Activated CD4-positive, alpha-beta T cell treated with anti-CD3 and anti-CD28 coated beads for 48 hours (primary cell): ENCODE measurements around the gene BTN3A1.
A peak's percentile ranks its signal among the peaks of the same experiment; 100 is the strongest.
"Not testable (repeated sequence)": the region's sequence is repeated elsewhere in the genome, so short reads cannot be mapped to it uniquely, and the experiment has no call there.

Experiments
- DNase-seq: peaks from one replicate; pipeline ENCODE4 v3.0.0-alpha.2; 2020

The BTN3A1 gene

GRCh38 chr6:26401987-26402658, at the start of gene BTN3A1:
Gene BTN3A1, plus strand, starts transcription at chr6:26402275. Its CDS starts 3,289 bp downstream, at chr6:26405564.
- DNase-seq: peak; percentile 80

- DNase-seq: no peak
Observed at GRCh38 chr6:26352315-26352714, 49.8 kb upstream of the BTN3A1 start.

- DNase-seq: no peak
Observed at GRCh38 chr6:26354162-26354561, 47.9 kb upstream of the BTN3A1 start.

GRCh38 chr6:26355366-26355765, 46.7 kb upstream of the BTN3A1 start:
- no peak for DNase-seq

GRCh38 chr6:26357543-26357942, 44.5 kb upstream of the BTN3A1 start:
- not testable (repeated sequence) for DNase-seq

- DNase-seq: no peak
Observed at GRCh38 chr6:26358511-26358981, 43.5 kb upstream of the BTN3A1 start.

GRCh38 chr6:26359765-26360164, 42.3 kb upstream of the BTN3A1 start:
- DNase-seq: no peak

- DNase-seq: no peak
Observed at GRCh38 chr6:26360451-26361416, 41.3 kb upstream of the BTN3A1 start.

- DNase-seq: no peak
Observed at GRCh38 chr6:26361544-26361943, 40.5 kb upstream of the BTN3A1 start.

GRCh38 chr6:26362093-26362835, 39.8 kb upstream of the BTN3A1 start:
- DNase-seq: no peak

GRCh38 chr6:26362836-26363220, 39.2 kb upstream of the BTN3A1 start:
- no peak for DNase-seq

GRCh38 chr6:26363882-26364701, 38.0 kb upstream of the BTN3A1 start:
- no peak for DNase-seq

- DNase-seq: no peak
Observed at GRCh38 chr6:26365633-26365995, 36.5 kb upstream of the BTN3A1 start.

GRCh38 chr6:26366504-26366903, 35.6 kb upstream of the BTN3A1 start:
- DNase-seq: no peak

- no peak for DNase-seq
Observed at GRCh38 chr6:26367114-26367513, 35.0 kb upstream of the BTN3A1 start.

GRCh38 chr6:26371813-26372212, 30.3 kb upstream of the BTN3A1 start:
- DNase-seq: not testable (repeated sequence)

- no peak for DNase-seq
Observed at GRCh38 chr6:26372308-26373144, 29.5 kb upstream of the BTN3A1 start.

- no peak for DNase-seq
Observed at GRCh38 chr6:26375270-26375669, 26.8 kb upstream of the BTN3A1 start.

GRCh38 chr6:26377719-26378118, 24.4 kb upstream of the BTN3A1 start:
- DNase-seq: no peak

GRCh38 chr6:26378143-26378542, 23.9 kb upstream of the BTN3A1 start:
- not testable (repeated sequence) for DNase-seq

- no peak for DNase-seq
Observed at GRCh38 chr6:26379292-26379691, 22.8 kb upstream of the BTN3A1 start.
